Measurements from ENCODE around the gene GPD2. TPM values are rescaled to one million over a fixed set of nuclear protein-coding genes. Genes with fewer than 3 reads are reported as not detected.

The GPD2 gene
- total and polyA plus RNA-seq, 10 of the 15 experiments (the other 5 are each of a cell fraction or from before 2014, with no cell fraction given) = 10.0 to 73.5 (median 43.4) TPM

DNA sequence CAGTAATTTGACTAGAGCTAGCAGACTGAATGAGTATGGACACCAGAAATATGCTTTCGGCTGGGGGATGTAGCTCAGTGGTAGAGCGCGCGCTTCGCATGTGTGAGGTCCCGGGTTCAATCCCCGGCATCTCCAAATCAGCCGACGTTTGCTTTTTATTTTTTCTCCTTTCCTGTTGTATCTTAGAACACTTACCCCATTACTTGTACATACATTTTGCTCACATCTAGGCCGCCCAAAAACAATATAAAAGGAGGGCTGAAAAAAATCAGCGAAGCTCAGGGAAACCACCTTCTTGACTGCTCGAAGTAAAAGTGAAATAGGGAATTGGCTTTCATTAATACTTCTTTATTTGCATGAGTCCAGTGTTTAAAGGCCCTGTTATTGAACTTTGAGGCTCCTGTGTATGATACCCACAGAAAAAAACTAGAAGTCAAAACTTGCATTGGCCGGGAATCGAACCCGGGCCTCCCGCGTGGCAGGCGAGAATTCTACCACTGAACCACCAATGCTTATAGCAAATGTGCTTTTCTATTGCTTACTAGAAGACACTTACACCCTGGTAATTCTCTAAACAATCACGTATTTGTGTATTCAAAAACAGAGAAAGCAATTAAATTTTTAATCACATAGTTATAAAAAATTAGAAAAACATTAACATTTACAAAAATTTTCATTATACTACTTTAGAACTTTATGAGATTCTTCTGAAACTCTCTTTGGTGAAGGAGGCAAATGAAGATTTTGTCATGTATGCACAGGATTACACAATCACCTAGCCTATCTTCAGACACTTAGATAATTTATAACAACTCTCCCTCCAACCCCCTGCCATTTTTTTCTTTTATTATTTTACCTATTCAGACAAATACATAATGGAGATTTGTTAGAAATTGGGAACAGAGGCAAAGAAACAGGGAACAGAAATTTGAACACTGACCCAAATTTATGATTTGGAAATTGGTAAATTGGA is 35.2 kb upstream of the GPD2 start (continued):
- TF ChIP-seq ZSCAN29 (IDR thresholded peaks at IDR 0.05) (peak; percentile 94), BRCA1 (IDR thresholded peaks at IDR 0.05; ENCODE audit: low read depth, low read length) (no peak), SMARCA5 (IDR thresholded peaks at IDR 0.05) (peak; percentile 95; the same call in 1 of the 2 replicates), NBN (IDR thresholded peaks at IDR 0.05) (peak; percentile 76; the same call in 1 of the 2 replicates), PAX5 (IDR thresholded peaks at IDR 0.05; ENCODE audit: borderline replicate concordance, low read depth, low read length) (no peak), ASH2L (IDR thresholded peaks at IDR 0.05; ENCODE audit: borderline replicate concordance, low read depth) (peak; percentile 71; the same call in 1 of the 2 replicates), NFXL1 (IDR thresholded peaks at IDR 0.05; ENCODE audit: borderline replicate concordance) (no peak), POU2F2 (IDR thresholded peaks at IDR 0.05; ENCODE audit: borderline replicate concordance, low read depth, low read length) (peak; percentile 72; the same call in 1 of the 3 replicates), POLR2AphosphoS5 (IDR thresholded peaks at IDR 0.05; ENCODE audit: low read length) (no peak), SREBF1 (IDR thresholded peaks at IDR 0.05; ENCODE audit: low read length) (peak; percentile 66), YBX1 (IDR thresholded peaks at IDR 0.05) (no peak), RAD21 (IDR thresholded peaks at IDR 0.05; ENCODE audit: insufficient read depth, low read depth, low read length) (no peak), RB1 (IDR thresholded peaks at IDR 0.05; ENCODE audit: borderline replicate concordance) (peak; percentile 92; the same call in 1 of the 2 replicates), NFIC (IDR thresholded peaks at IDR 0.05; ENCODE audit: low read depth, low read length) (peak; percentile 60; the same call in 1 of the 2 replicates), FOXM1 (IDR thresholded peaks at IDR 0.05; ENCODE audit: low read depth, low read length) (peak; percentile 51; the same call in 1 of the 2 replicates), ZNF217 (IDR thresholded peaks at IDR 0.05) (0 out of 2 replicates have a peak, but pooled peaks have one; percentile 61)
- TF ChIP-seq, protein P1, sequence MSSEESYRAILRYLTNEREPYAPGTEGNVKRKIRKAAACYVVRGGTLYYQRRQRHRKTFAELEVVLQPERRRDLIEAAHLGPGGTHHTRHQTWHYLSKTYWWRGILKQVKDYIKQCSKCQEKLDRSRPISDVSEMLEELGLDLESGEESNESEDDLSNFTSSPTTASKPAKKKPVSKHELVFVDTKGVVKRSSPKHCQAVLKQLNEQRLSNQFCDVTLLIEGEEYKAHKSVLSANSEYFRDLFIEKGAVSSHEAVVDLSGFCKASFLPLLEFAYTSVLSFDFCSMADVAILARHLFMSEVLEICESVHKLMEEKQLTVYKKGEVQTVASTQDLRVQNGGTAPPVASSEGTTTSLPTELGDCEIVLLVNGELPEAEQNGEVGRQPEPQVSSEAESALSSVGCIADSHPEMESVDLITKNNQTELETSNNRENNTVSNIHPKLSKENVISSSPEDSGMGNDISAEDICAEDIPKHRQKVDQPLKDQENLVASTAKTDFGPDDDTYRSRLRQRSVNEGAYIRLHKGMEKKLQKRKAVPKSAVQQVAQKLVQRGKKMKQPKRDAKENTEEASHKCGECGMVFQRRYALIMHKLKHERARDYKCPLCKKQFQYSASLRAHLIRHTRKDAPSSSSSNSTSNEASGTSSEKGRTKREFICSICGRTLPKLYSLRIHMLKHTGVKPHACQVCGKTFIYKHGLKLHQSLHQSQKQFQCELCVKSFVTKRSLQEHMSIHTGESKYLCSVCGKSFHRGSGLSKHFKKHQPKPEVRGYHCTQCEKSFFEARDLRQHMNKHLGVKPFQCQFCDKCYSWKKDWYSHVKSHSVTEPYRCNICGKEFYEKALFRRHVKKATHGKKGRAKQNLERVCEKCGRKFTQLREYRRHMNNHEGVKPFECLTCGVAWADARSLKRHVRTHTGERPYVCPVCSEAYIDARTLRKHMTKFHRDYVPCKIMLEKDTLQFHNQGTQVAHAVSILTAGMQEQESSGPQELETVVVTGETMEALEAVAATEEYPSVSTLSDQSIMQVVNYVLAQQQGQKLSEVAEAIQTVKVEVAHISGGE (CRISPR knock-in tag; IDR thresholded peaks at IDR 0.05) = no peak
- TF ChIP-seq, protein P2, sequence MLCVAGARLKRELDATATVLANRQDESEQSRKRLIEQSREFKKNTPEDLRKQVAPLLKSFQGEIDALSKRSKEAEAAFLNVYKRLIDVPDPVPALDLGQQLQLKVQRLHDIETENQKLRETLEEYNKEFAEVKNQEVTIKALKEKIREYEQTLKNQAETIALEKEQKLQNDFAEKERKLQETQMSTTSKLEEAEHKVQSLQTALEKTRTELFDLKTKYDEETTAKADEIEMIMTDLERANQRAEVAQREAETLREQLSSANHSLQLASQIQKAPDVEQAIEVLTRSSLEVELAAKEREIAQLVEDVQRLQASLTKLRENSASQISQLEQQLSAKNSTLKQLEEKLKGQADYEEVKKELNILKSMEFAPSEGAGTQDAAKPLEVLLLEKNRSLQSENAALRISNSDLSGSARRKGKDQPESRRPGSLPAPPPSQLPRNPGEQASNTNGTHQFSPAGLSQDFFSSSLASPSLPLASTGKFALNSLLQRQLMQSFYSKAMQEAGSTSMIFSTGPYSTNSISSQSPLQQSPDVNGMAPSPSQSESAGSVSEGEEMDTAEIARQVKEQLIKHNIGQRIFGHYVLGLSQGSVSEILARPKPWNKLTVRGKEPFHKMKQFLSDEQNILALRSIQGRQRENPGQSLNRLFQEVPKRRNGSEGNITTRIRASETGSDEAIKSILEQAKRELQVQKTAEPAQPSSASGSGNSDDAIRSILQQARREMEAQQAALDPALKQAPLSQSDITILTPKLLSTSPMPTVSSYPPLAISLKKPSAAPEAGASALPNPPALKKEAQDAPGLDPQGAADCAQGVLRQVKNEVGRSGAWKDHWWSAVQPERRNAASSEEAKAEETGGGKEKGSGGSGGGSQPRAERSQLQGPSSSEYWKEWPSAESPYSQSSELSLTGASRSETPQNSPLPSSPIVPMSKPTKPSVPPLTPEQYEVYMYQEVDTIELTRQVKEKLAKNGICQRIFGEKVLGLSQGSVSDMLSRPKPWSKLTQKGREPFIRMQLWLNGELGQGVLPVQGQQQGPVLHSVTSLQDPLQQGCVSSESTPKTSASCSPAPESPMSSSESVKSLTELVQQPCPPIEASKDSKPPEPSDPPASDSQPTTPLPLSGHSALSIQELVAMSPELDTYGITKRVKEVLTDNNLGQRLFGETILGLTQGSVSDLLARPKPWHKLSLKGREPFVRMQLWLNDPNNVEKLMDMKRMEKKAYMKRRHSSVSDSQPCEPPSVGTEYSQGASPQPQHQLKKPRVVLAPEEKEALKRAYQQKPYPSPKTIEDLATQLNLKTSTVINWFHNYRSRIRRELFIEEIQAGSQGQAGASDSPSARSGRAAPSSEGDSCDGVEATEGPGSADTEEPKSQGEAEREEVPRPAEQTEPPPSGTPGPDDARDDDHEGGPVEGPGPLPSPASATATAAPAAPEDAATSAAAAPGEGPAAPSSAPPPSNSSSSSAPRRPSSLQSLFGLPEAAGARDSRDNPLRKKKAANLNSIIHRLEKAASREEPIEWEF (IDR thresholded peaks at IDR 0.05; ENCODE audit: insufficient replicate concordance, low read depth, low read length) = no peak
- TF ChIP-seq, protein P3, sequence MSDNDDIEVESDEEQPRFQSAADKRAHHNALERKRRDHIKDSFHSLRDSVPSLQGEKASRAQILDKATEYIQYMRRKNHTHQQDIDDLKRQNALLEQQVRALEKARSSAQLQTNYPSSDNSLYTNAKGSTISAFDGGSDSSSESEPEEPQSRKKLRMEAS (IDR thresholded peaks at IDR 0.05; ENCODE audit: low read depth, low read length) = no peak
- TF ChIP-seq, protein P4, sequence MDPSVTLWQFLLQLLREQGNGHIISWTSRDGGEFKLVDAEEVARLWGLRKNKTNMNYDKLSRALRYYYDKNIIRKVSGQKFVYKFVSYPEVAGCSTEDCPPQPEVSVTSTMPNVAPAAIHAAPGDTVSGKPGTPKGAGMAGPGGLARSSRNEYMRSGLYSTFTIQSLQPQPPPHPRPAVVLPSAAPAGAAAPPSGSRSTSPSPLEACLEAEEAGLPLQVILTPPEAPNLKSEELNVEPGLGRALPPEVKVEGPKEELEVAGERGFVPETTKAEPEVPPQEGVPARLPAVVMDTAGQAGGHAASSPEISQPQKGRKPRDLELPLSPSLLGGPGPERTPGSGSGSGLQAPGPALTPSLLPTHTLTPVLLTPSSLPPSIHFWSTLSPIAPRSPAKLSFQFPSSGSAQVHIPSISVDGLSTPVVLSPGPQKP (IDR thresholded peaks at IDR 0.05; ENCODE audit: low read depth, low read length) = no peak

All from GM12878 (cell line).